GM12872 (cell line): ENCODE data around the gene TSSK2.

ENCODE experiments used
- CTCF ChIP-seq: IDR thresholded peaks from 3 replicates; pipeline ENCODE4 v1.5.1; 2011; ENCODE audit warnings: low read depth, mild to moderate bottlenecking, low read length, moderate library complexity; ENCODE audit not compliant: insufficient read depth

Gene TSSK2

DNA sequence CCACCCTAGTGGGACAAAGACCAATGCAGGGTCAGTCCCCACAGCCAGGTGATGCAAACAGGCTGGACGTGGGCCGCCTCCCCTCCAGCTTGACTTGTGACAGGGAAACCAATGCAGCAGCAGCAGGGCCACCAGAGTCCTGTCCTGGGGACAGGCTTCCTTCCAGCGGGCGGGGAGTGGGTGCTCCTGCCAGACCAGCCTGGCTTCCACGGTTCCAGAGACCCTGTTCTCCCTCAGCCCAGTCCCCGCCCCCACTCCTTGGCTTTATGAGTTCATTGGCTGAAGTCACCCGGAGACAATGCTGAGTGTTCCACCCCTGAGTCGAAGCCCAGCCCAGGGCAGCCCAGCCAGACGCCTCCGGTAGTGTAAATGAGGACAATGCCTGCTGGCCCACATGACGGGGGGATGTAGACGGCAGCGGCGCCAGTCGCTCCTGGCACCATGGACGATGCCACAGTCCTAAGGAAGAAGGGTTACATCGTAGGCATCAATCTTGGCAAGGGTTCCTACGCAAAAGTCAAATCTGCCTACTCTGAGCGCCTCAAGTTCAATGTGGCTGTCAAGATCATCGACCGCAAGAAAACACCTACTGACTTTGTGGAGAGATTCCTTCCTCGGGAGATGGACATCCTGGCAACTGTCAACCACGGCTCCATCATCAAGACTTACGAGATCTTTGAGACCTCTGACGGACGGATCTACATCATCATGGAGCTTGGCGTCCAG is at the start of gene TSSK2:
Gene TSSK2 (plus strand): TSS at position 350 of the 726 bp plus-strand sequence. CDS start 92 bp downstream, at position 442.
- TF ChIP-seq CTCF, result no peak

DNA sequence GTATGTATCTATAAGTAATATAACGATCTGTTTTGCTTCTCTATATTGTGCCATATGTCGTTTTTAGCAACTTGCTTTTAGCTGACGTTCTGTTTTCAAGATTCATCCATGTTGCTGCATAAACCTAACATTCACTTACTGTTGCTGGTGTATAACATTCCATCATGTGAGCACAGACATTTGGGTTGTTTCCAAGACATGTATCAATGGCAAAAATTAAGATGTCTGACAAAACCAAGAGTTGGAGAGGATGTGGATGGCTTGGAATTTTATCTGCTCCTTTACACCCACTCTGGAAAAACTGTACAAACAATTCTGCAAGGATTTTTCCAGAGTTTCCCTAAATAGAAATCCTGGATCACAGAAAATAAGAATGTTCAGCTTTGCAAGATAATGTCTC is 49.8 kb upstream of the TSSK2 start:
- TF ChIP-seq CTCF, result no peak

- no peak for TF ChIP-seq CTCF
These were observed 49.0 kb upstream of the TSSK2 start for GRCh38 chr22:19082101-19082500.

DNA sequence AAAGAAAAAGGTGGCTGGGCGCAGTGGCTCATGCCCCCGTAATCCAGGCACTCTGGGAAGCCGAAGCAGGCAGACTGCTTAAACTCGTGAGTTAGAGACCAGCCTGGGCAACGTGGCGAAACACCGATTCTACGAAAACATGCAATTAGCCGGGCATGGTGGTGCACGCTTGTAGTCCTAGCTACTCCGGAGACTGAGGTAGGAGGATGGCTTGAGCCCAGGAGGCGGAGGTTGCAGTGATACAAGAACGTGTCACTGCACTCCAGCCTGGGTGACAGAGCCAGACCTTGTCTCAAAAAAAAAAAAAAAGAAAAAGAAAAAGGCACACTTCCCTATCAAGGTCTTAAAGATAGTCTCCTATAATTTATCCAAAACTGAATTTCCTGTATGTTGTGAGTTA is 48.3 kb upstream of the TSSK2 start:
- TF ChIP-seq CTCF, result no peak

- TF ChIP-seq CTCF, result peak; percentile 62
These were observed 45.8 kb upstream of the TSSK2 start for GRCh38 chr22:19085233-19085718.

GRCh38 chr22:19086417-19086816 is 44.7 kb upstream of the TSSK2 start:
- no peak for TF ChIP-seq CTCF

GRCh38 chr22:19086896-19087295 is 44.2 kb upstream of the TSSK2 start:
- no peak for TF ChIP-seq CTCF
